Measurements from ENCODE around the gene BICC1. TPM values are rescaled to one million over a fixed set of nuclear protein-coding genes. Genes with fewer than 3 reads are reported as not detected.

BICC1 gene
- total RNA-seq, 1 donor from 2014 or later: 2.6 TPM

DNA sequence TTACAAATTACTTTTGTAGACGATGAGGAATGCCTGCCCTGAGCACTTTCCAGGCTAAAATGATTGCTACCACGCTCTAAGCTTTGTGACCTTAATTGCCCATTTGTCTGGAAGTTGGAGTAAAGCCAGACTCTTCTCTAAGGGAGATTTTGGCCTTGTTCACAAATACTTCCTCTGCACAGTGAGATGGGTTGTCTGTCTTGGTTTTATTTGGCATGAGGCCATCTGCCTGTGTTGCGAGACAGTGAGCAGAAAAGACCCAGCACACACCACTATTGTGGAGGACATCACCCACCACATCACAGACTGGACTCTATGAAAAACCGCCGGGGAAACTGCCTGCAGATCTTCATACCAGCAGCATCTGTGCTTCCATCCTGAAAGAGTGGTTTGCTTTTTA lies 138.4 kb downstream of the BICC1 start:
- no peak for DNase-seq

- DNase-seq: no peak
Observed at GRCh38 chr10:58651742-58652141, 139.1 kb downstream of the BICC1 start.

DNA sequence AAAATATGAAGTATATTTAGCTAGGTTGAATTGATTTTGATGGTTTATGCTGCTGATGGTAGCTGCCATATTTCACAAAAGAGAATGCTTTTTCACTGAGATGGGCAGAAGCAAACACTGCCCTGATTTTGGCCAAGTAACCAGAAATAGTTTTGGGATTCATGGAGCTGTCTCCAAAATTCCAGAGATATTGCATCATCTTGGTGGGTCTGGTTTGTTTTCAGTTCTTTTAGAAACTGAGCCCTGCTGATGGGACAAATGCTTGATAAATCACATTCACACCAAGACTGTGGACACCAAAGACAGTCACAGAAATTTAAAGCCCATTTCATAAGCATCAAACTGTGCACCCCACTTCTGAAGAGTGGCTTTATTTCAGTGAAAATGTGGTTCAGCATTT lies 140.5 kb downstream of the BICC1 start:
- DNase-seq: no peak

DNA sequence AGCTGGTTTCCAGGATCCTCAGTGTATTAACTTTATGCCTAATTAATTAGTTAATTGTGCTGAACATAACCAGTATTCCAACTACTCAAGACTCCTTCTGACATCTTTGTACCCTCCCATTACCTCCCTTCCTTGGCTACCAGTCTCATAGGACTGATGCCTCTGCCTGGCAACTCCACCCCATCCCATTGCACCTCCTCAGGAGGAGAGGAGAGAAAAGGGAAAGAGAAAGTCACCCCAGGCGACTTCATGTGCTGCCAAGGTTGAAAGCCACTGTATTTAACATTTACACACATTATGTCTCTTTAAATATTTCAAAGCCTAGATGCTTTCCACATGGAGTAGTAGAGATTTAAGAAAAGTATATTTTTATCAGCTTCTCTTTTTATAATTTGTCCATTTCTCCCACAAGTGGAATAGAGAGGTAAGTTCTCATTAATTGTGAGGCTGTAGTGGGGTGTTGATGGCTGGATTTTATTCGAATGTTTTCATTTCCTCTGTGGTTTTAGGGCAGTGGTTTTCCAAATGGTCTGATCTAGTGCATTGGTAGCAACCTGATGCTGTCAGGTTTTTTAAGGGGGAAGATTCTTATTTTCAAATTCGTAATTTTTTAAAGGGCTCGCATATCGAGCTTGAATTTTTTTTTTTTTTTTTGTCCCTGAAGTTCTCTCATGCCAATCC lies 148.0 kb downstream of the BICC1 start:
- DNase-seq: no peak

GRCh38 chr10:58661336-58661735 lies 148.7 kb downstream of the BICC1 start:
- DNase-seq: no peak

DNA sequence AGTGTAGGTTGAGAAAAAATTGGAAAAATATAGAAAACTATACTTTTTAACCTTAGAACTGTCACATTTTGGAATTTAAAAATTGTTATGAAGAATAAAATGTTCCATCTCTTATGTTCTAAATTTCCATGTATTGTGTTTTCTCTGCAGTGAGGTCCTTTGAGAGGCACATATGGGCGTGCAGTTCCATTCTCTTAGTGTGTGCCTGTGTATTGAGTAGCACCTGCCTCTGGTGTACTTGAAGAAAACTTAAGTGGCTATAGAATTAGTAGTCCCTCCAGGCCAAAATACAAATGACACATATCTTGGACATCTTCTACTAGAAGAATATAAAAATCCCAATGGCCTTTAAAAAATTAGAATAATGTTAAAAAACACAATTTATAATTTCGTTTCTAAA lies 149.2 kb downstream of the BICC1 start:
- no peak for DNase-seq

GRCh38 chr10:58662314-58662713 lies 149.6 kb downstream of the BICC1 start:
- no peak for DNase-seq

DNA sequence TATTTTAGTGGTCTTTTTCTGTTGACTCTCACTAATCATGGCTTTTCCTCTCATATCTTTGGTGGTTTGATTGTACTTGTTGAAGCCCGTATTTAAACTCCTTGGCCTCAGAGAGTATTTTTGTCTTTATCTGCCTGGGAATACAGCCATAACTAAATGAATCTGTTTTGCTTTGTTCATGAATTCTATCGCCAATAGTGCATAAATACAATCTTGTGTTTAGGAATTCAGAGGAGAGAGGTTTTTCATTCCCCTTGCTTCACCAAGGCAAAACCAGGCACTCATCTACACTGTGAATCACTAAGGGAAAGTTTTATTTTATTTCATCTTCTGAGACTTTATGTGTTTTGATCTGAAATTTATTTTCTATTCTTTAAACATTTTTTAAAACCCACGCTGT lies 152.7 kb downstream of the BICC1 start:
- DNase-seq: no peak

DNA sequence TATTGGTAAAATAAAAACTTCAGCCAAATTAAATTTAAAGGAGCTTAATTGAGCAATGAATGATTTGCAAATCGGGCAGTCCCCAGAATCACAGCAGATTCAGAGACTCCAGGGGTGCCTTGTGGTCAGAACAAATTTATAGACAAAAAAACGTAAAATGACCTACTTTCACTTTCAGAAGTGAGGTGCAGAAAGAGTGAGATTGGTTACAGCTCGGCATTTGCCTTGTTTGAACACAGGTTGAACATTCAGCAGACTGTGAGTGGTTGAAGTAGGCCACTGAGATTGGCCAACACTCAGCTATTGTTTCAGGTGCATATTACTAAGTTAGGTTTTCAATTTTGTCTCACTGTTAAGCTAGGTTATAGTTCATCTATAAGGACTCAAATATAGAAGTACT lies 153.4 kb downstream of the BICC1 start:
- no peak for DNase-seq

- no peak for DNase-seq
Observed at GRCh38 chr10:58667658-58668310, 155.1 kb downstream of the BICC1 start.

- DNase-seq: no peak
Observed at GRCh38 chr10:58672845-58673244, 160.2 kb downstream of the BICC1 start.

DNA sequence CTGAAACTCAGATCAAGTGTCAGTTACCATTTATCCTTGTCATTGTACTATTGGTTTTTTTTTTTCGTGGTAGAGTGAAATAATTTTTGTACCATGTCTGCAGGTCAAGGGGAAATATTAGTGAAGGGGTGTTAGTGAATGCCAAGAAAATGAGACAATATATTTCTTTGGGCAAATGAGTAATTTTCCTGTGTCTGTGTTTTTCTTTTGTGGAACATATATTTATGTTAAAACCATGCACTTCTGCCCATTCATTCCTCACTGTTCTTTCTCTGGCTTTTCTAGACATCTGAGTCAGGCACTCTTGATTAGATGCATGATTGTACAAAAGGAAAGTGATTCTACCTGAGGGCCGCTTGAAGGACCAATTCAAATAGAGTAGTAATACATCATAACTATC lies 161.6 kb downstream of the BICC1 start:
- no peak for DNase-seq

DNA sequence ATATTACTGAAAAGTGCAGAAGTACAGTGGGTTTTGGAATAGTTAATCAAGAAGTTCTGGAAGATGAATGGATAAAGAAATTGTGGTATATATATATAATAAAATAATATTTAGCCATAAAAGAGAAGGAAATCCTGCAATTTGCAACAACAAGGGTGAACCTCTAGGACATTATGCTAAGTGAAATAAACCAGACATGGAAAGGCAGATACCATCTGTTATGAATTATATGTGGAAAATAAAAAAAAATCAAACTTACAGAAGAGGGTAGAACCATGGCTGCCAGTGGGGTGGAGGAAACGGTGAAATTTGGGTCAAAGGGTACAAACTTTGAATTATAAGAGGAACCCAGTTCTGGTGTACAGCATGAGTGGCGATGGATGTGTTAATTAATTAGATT lies 162.6 kb downstream of the BICC1 start:
- no peak for DNase-seq

- no peak for DNase-seq
Observed at GRCh38 chr10:58691528-58691927, 178.9 kb downstream of the BICC1 start.

DNA sequence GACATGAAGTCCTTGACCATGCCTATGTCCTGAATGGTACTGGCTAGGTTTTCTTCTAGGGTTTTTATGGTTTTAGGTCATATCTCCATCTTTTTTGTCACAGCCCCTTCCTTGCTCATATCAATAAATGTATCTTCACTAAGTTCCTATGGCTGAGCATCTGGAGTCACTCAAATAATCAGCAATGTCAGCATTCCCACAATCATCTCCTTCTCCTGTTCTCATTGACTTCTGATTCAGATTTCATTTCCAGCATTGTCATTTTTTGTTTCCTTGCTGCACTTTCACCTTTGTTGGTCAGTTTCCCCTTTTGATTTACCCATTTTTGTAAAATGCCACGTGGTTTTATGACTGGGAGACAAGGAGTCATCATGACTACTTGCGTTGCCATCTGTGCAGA lies 181.2 kb downstream of the BICC1 start:
- no peak for DNase-seq

GRCh38 chr10:58695022-58695421 lies 182.3 kb downstream of the BICC1 start:
- DNase-seq: no peak

DNA sequence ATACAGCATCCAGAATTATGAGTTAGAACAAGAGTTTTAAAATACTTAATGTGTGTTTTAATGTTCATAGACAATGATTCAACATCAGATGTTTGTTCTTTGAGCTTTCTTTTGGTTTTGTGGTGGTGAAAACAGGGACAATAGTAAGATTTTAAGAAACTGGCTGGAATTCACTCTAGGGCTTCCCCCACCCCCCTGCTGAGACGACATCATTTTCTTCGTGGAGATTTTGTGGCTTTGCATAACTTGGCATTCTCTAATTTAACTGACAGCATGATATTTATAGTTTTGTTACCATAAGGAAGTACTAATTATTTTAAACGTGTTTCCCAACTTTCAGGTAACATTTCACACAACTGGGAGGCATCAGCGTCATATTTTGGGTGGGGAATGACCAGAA lies 184.1 kb downstream of the BICC1 start:
- DNase-seq: no peak

- DNase-seq: no peak
Observed at GRCh38 chr10:58697691-58698090, 185.0 kb downstream of the BICC1 start.

GRCh38 chr10:58698777-58699356 lies 186.2 kb downstream of the BICC1 start:
- no peak for DNase-seq

DNA sequence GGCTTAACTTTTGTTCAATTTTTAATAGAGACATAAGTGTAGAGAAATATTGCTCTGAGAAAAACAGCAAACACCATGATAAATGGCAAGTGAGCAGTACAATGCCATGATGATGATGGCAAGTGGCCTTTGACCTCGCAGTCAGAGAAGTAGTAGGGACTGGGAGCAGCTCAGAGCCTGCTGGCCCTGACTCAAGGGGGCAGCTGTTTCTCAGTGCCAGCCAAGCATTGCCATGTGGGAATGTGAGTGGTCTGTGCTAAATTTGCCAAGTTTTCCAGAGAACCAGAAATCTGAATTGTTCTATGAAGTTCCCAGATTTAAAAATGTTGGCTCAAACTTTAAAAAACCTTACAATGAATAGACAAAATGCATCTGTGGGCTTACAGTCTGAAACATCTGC lies 187.9 kb downstream of the BICC1 start:
- no peak for DNase-seq

DNA sequence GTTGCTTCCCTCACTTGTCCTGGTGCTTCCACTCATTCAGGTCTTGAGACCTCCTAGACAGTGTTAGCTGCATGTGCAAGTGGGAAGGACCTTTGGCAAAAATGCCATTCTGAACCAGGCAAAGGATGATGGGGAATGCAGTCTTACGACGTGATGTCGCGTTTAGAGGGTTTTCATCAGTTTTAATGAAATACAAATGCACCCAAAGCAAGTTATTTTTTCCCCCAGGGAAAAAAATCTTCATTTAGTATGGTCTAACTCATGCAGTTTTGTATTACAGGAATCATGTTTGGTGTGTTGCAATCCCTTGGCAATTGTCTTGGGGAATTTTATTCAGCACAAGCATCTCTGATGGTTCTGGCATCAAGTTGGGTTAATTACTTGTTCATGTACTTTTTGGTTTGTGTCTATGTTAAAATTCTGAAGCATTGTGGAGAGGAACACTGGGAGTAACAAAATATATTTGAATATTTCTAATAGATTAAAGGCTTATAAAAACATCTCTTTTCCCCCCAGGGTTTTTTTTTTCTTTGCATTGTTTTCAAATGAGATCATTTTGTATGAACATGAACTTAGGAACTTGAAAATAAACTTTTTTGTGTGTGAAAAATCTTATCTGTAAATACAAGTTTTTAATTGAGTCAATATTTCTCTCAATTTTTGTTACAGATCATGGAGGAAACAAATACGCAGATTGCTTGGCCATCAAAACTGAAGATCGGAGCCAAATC lies 188.9 kb downstream of the BICC1 start:
- DNase-seq: no peak

- DNase-seq: no peak
Observed at GRCh38 chr10:58704226-58704625, 191.6 kb downstream of the BICC1 start.

GRCh38 chr10:58704671-58705141 lies 192.0 kb downstream of the BICC1 start:
- no peak for DNase-seq

DNA sequence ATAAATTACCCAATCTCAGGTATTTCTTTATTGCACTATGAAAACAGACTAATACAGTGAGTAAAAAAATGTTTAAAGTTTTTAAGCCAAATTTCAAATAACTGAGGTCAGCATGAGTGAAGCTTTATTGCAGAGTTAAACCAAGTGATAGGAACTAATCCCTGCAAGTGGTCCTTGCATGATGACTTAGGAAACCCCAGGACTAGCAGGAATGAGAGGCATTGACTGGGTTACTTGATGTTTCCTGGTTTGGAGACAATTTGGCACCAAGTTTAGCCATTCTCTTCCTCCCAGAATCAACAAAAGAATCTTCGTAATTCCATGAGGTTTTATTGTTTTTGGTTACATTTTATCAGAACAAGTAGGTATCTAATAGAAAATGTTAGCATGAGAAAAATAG lies 194.2 kb downstream of the BICC1 start:
- DNase-seq: no peak

All from dermis blood vessel endothelial cell (primary cell).